ENCODE data around the gene ABCC3.
"Not testable (repeated sequence)": the region's sequence is repeated elsewhere in the genome, so short reads cannot be mapped to it uniquely, and the experiment has no call there.

ABCC3 gene

GRCh38 chr17:50680543-50681262 lies 46.0 kb downstream of the ABCC3 start:
- H3K9me3 ChIP-seq (ENCODE audit: control insufficient read depth, insufficient read depth, low read length); H3K27me3 ChIP-seq (ENCODE audit: control insufficient read depth, insufficient read depth, low read length); H3K4me1 ChIP-seq (ENCODE audit: control insufficient read depth, insufficient read depth, low read length); H3K9ac ChIP-seq (ENCODE audit: low read depth, low read length); H3K36me3 ChIP-seq (ENCODE audit: control insufficient read depth, insufficient read depth, low read length); H3K4me3 ChIP-seq (ENCODE audit: low read depth, low read length): not testable (repeated sequence)

GRCh38 chr17:50681263-50682200 lies 46.9 kb downstream of the ABCC3 start:
- H3K4me1 ChIP-seq (ENCODE audit: control insufficient read depth, insufficient read depth, low read length): peaks cover 4% of the 10 kb centered on the region
- no peaks in the 10 kb centered on the region for H3K27me3 ChIP-seq (ENCODE audit: control insufficient read depth, insufficient read depth, low read length)
- H3K4me3 ChIP-seq (ENCODE audit: low read depth, low read length): no peak overlapping the region

GRCh38 chr17:50682441-50682840 lies 47.8 kb downstream of the ABCC3 start:
- H3K9me3 ChIP-seq (ENCODE audit: control insufficient read depth, insufficient read depth, low read length): no peaks in the 10 kb centered on the region

More at GRCh38 chr17:50681263-50682200, 46.9 kb downstream of the ABCC3 start:
- no peak overlapping the region for H3K9ac ChIP-seq (ENCODE audit: low read depth, low read length)
- no peaks in the 10 kb centered on the region for H3K9me3 ChIP-seq (ENCODE audit: control insufficient read depth, insufficient read depth, low read length)
- H3K36me3 ChIP-seq (ENCODE audit: control insufficient read depth, insufficient read depth, low read length): no peaks in the 10 kb centered on the region

GRCh38 chr17:50682938-50683337 lies 48.3 kb downstream of the ABCC3 start:
- Histone ChIP-seq H3K9ac (ENCODE audit: low read depth, low read length) (no peak overlapping the region), H3K9me3 (ENCODE audit: control insufficient read depth, insufficient read depth, low read length) (no peaks in the 10 kb centered on the region), H3K36me3 (ENCODE audit: control insufficient read depth, insufficient read depth, low read length) (no peaks in the 10 kb centered on the region), H3K27me3 (ENCODE audit: control insufficient read depth, insufficient read depth, low read length) (no peaks in the 10 kb centered on the region), H3K4me3 (ENCODE audit: low read depth, low read length) (no peak overlapping the region), H3K4me1 (ENCODE audit: control insufficient read depth, insufficient read depth, low read length) (peaks cover 4% of the 10 kb centered on the region)

More at GRCh38 chr17:50682441-50682840, 47.8 kb downstream of the ABCC3 start:
- H3K4me3 ChIP-seq (ENCODE audit: low read depth, low read length): no peak overlapping the region
- H3K36me3 ChIP-seq (ENCODE audit: control insufficient read depth, insufficient read depth, low read length): no peaks in the 10 kb centered on the region
- H3K4me1 ChIP-seq (ENCODE audit: control insufficient read depth, insufficient read depth, low read length): peaks cover 4% of the 10 kb centered on the region
- H3K9ac ChIP-seq (ENCODE audit: low read depth, low read length): no peak overlapping the region
- H3K27me3 ChIP-seq (ENCODE audit: control insufficient read depth, insufficient read depth, low read length): no peaks in the 10 kb centered on the region

GRCh38 chr17:50683434-50684287 lies 49.0 kb downstream of the ABCC3 start:
- Histone ChIP-seq H3K36me3 (ENCODE audit: control insufficient read depth, insufficient read depth, low read length) (no peaks in the 10 kb centered on the region), H3K4me3 (ENCODE audit: low read depth, low read length) (no peak overlapping the region), H3K9me3 (ENCODE audit: control insufficient read depth, insufficient read depth, low read length) (no peaks in the 10 kb centered on the region), H3K27me3 (ENCODE audit: control insufficient read depth, insufficient read depth, low read length) (no peaks in the 10 kb centered on the region), H3K9ac (ENCODE audit: low read depth, low read length) (no peak overlapping the region), H3K4me1 (ENCODE audit: control insufficient read depth, insufficient read depth, low read length) (peaks cover 4% of the 10 kb centered on the region)

- Histone ChIP-seq H3K36me3 (ENCODE audit: control insufficient read depth, insufficient read depth, low read length) (no peaks in the 10 kb centered on the region), H3K4me1 (ENCODE audit: control insufficient read depth, insufficient read depth, low read length) (peaks cover 4% of the 10 kb centered on the region), H3K27me3 (ENCODE audit: control insufficient read depth, insufficient read depth, low read length) (no peaks in the 10 kb centered on the region), H3K9me3 (ENCODE audit: control insufficient read depth, insufficient read depth, low read length) (no peaks in the 10 kb centered on the region), H3K4me3 (ENCODE audit: low read depth, low read length) (no peak overlapping the region), H3K9ac (ENCODE audit: low read depth, low read length) (no peak overlapping the region)
These were observed 49.6 kb downstream of the ABCC3 start for GRCh38 chr17:50684288-50684611.

- Histone ChIP-seq H3K36me3 (ENCODE audit: control insufficient read depth, insufficient read depth, low read length) (no peaks in the 10 kb centered on the region), H3K9ac (ENCODE audit: low read depth, low read length) (no peak overlapping the region), H3K9me3 (ENCODE audit: control insufficient read depth, insufficient read depth, low read length) (no peaks in the 10 kb centered on the region), H3K4me3 (ENCODE audit: low read depth, low read length) (no peak overlapping the region), H3K27me3 (ENCODE audit: control insufficient read depth, insufficient read depth, low read length) (no peaks in the 10 kb centered on the region), H3K4me1 (ENCODE audit: control insufficient read depth, insufficient read depth, low read length) (peaks cover 6% of the 10 kb centered on the region)
These were observed 50.1 kb downstream of the ABCC3 start for GRCh38 chr17:50684612-50685333.

- H3K4me1 ChIP-seq (ENCODE audit: control insufficient read depth, insufficient read depth, low read length): peaks cover 9% of the 10 kb centered on the region
- H3K4me3 ChIP-seq (ENCODE audit: low read depth, low read length): no peak overlapping the region
- H3K9ac ChIP-seq (ENCODE audit: low read depth, low read length): no peak overlapping the region
- H3K9me3 ChIP-seq (ENCODE audit: control insufficient read depth, insufficient read depth, low read length): no peaks in the 10 kb centered on the region
- no peaks in the 10 kb centered on the region for H3K36me3 ChIP-seq (ENCODE audit: control insufficient read depth, insufficient read depth, low read length)
- no peaks in the 10 kb centered on the region for H3K27me3 ChIP-seq (ENCODE audit: control insufficient read depth, insufficient read depth, low read length)
These were observed 50.6 kb downstream of the ABCC3 start for GRCh38 chr17:50685334-50685665.

- Histone ChIP-seq H3K27me3 (ENCODE audit: control insufficient read depth, insufficient read depth, low read length) (no peaks in the 10 kb centered on the region), H3K9me3 (ENCODE audit: control insufficient read depth, insufficient read depth, low read length) (no peaks in the 10 kb centered on the region), H3K4me3 (ENCODE audit: low read depth, low read length) (no peak overlapping the region), H3K36me3 (ENCODE audit: control insufficient read depth, insufficient read depth, low read length) (no peaks in the 10 kb centered on the region), H3K9ac (ENCODE audit: low read depth, low read length) (no peak overlapping the region), H3K4me1 (ENCODE audit: control insufficient read depth, insufficient read depth, low read length) (peaks cover 12% of the 10 kb centered on the region)
These were observed 51.2 kb downstream of the ABCC3 start for GRCh38 chr17:50685691-50686493.

GRCh38 chr17:50686494-50687199 lies 52.0 kb downstream of the ABCC3 start:
- H3K9ac ChIP-seq (ENCODE audit: low read depth, low read length): peak overlapping the region; percentile 32
- no peaks in the 10 kb centered on the region for H3K9me3 ChIP-seq (ENCODE audit: control insufficient read depth, insufficient read depth, low read length)
- no peaks in the 10 kb centered on the region for H3K36me3 ChIP-seq (ENCODE audit: control insufficient read depth, insufficient read depth, low read length)
- no peak overlapping the region for H3K4me3 ChIP-seq (ENCODE audit: low read depth, low read length)
- peaks cover 14% of the 10 kb centered on the region for H3K4me1 ChIP-seq (ENCODE audit: control insufficient read depth, insufficient read depth, low read length)
- no peaks in the 10 kb centered on the region for H3K27me3 ChIP-seq (ENCODE audit: control insufficient read depth, insufficient read depth, low read length)
